Rectal smooth muscle tissue (tissue), 1 donor: Measurements from ENCODE around the gene LMO7.
"Not testable (repeated sequence)": the region's sequence is repeated elsewhere in the genome, so short reads cannot be mapped to it uniquely, and the experiment has no call there.

Experiments
- H3K27ac ChIP-seq: one replicate; pipeline ENCODE4 v1.7.0; 2013; ENCODE audit warnings: low read depth, low read length, inconsistent platforms
- H3K27me3 ChIP-seq: one replicate; pipeline ENCODE4 v1.7.0; 2013; ENCODE audit warnings: low read length; ENCODE audit not compliant: control insufficient read depth, insufficient read depth
- H3K36me3 ChIP-seq: one replicate; pipeline ENCODE4 v1.7.0; 2013; ENCODE audit warnings: low read length; ENCODE audit not compliant: control insufficient read depth, insufficient read depth
- H3K4me1 ChIP-seq: one replicate; pipeline ENCODE4 v1.7.0; 2013; ENCODE audit warnings: low read length; ENCODE audit not compliant: control insufficient read depth, insufficient read depth
- H3K4me3 ChIP-seq: one replicate; pipeline ENCODE4 v1.7.0; 2013; ENCODE audit warnings: low read length
- H3K9ac ChIP-seq: one replicate; pipeline ENCODE4 v1.7.0; 2013; ENCODE audit warnings: low read length

Gene LMO7

DNA sequence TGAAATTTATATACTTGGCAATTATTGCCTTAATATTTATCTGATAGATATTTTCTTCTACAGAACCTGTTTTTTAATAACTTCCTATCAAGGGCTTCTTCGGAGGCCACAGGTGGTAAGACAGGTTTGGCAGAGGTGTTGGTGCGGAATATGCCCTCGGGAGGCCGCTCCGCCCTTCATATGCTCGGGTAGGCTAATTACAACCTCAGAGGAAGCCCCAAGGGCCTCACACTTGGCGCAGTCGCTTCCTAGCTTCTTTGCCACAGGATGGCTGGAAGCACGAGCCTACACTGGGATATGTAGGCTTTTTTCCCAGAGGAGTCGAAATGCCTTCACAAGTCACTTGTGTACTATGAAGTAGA is 68.8 kb downstream of the LMO7 start:
- Histone ChIP-seq H3K9ac (no peak overlapping the region), H3K4me3 (no peak overlapping the region), H3K4me1 (no peaks in the 10 kb centered on the region), H3K27me3 (no peaks in the 10 kb centered on the region), H3K27ac (no peak overlapping the region), H3K36me3 (no peaks in the 10 kb centered on the region)

DNA sequence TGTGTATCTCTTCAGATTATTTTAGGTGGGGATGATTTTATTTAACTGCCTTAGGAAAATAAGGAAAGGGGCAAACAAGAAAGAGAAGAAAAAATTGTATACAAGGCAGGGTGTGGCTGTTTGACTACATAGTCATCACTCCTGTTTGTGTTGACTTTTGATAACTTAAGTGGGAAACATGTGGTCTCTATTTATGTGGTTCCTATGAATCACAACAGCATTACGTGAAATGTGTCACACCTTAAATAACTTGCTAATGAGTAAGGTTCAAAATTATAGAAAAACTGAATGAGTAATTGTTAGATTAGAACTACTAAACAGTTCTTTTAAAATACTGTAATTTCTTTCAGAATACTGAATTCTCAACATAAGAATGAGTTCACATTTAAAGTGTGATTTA is 69.3 kb downstream of the LMO7 start:
- Histone ChIP-seq H3K36me3 (no peaks in the 10 kb centered on the region), H3K27ac (no peak overlapping the region), H3K4me1 (no peaks in the 10 kb centered on the region), H3K4me3 (no peak overlapping the region), H3K9ac (no peak overlapping the region), H3K27me3 (no peaks in the 10 kb centered on the region)

DNA sequence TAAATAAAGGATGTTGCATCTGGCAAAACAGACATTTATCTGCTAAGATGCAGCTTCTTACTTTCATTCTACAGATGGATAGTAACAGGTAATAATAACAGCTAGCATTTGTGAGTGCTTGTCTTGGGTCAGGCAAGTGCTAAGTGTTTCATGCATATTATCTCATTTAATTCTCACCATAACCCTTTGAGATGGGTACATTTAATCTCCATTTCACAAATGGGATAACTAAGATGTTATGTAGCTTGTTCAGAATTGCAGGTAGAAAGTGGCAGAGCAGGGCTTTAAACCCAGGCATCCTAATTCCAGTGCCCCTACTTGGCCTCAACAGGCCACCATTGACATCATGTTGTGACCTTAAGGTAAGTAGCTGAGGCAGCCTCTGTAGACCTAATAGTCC is 69.8 kb downstream of the LMO7 start:
- no peak overlapping the region for H3K9ac ChIP-seq
- no peaks in the 10 kb centered on the region for H3K4me1 ChIP-seq
- H3K4me3 ChIP-seq = no peak overlapping the region
- no peak overlapping the region for H3K27ac ChIP-seq
- no peaks in the 10 kb centered on the region for H3K27me3 ChIP-seq
- H3K36me3 ChIP-seq = no peaks in the 10 kb centered on the region

DNA sequence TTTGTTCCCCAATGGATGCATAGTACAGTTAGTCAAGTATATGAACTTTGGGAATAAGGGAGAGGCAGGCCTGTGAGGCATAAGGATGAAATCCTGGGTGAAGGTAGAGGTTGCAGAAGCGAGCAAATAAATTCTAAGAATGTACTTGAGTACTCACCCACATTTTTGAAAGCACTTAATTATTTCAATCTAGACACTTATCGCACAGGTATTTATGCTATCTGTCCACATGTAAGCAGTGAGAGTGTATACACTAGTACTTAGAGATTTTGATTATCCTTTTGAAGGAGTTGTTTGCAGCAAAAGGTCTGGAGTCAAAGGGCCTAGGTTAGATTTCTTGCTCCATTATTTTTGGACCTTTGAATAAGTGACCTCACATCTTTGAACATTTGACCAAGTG is 77.7 kb downstream of the LMO7 start:
- Histone ChIP-seq H3K9ac (no peak overlapping the region), H3K27me3 (no peaks in the 10 kb centered on the region), H3K36me3 (no peaks in the 10 kb centered on the region), H3K27ac (no peak overlapping the region), H3K4me1 (no peaks in the 10 kb centered on the region), H3K4me3 (no peak overlapping the region)

DNA sequence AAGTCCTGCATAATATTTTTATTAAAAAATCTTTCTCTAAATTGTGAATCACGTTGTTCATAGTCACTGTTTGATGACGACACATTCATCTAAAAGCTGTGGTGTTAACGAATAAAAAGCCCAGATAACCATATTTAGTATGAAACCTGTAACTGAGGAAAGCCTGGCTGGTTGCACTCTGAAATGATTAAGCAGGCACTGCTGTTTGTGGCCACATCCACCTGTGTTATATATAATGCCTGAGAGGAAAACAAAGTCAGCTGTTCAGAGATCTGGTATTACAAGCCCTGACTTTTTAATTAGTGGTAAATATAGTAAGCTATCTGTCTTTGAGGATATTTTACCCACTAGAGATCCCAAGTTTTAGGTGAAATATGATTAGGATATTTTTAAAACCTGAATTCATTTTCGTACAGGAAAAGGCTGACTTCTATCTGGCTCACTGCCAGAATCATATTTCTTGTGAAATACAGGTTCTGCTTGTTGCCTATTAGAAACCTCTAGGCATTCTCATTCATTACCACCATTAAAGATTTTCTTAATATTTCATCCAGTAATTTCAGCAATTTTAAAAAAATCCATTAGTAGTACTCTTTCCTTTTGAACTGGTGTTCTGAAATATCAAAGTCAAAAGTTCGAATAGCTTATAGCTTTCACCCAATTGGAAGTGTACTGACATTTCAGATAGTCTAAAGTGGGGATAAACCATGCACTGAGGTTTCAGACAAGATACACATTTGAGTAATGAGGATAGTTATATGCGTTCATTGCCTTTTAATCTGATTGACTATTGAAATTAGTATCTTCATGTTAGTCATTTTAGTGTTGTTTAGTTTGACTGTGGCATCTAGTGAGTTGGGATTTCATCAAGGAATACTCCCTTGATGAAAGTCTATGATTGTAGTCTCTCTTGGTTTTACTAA is 79.7 kb downstream of the LMO7 start:
- Histone ChIP-seq H3K4me3 (no peak overlapping the region), H3K9ac (no peak overlapping the region), H3K36me3 (no peaks in the 10 kb centered on the region), H3K27me3 (no peaks in the 10 kb centered on the region), H3K4me1 (no peaks in the 10 kb centered on the region), H3K27ac (no peak overlapping the region)

DNA sequence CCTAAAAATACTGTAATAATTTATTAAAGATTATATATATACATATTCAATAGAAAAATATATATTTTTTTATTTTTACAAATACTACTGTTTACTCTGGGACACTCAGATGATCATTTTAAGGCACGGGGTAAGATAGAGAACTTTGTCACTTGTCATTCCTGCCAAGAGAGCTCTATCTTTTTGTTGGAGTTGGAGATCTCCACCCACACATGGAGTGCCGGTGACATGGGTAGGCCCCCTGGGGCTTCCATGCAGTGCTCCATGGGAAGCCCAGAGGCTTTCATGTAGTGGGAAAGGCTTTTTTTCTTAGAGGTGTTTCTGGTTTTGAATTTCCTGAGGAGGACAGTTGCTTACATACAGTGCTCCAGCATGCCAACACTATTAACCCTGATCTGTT is 81.4 kb downstream of the LMO7 start:
- Histone ChIP-seq H3K27ac (no peak overlapping the region), H3K9ac (no peak overlapping the region), H3K27me3 (no peaks in the 10 kb centered on the region), H3K36me3 (no peaks in the 10 kb centered on the region), H3K4me1 (no peaks in the 10 kb centered on the region), H3K4me3 (no peak overlapping the region)

DNA sequence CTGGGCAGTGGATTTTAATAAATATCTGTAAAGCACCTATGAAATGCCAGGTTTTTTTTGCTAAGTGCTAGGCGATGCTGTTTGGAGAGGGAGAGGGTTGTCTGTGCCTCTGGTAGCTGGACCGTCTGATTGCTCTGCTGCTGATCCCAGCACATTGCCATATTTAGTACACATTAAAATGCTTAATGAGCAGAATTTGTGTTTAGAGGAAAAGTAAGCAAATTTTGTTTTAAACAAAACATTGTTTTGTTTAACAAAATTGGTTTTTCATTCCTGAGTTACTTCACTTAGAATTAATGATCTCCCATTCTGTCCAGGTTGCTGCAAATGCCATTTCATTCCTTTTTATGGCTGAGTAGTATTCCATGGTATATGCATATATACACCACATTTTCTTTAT is 85.2 kb downstream of the LMO7 start:
- Histone ChIP-seq H3K4me1 (no peaks in the 10 kb centered on the region), H3K4me3 (no peak overlapping the region), H3K9ac (no peak overlapping the region), H3K27ac (no peak overlapping the region), H3K27me3 (no peaks in the 10 kb centered on the region), H3K36me3 (no peaks in the 10 kb centered on the region)

DNA sequence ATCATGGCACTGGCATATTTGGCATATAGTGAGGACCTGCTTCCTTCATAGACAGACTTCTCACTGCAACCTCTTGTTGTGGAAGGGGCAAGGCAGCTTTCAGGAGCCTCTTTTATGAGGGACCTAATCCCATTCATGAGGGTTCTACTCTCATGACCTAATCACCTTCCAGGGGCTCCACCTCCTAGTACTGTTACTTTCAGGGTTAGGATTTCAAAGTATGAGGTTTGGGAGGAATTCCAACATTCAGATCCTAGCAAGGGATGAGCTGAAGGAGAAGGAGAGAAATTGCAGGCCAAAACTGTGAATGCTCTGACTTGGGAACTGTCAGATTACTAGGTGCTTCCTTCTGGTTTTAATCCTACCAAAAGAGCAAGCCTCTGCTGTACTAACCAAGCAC is 87.8 kb downstream of the LMO7 start:
- no peaks in the 10 kb centered on the region for H3K27me3 ChIP-seq
- H3K9ac ChIP-seq = no peak overlapping the region
- no peak overlapping the region for H3K4me3 ChIP-seq
- H3K27ac ChIP-seq = no peak overlapping the region
- no peaks in the 10 kb centered on the region for H3K4me1 ChIP-seq
- H3K36me3 ChIP-seq = no peaks in the 10 kb centered on the region

DNA sequence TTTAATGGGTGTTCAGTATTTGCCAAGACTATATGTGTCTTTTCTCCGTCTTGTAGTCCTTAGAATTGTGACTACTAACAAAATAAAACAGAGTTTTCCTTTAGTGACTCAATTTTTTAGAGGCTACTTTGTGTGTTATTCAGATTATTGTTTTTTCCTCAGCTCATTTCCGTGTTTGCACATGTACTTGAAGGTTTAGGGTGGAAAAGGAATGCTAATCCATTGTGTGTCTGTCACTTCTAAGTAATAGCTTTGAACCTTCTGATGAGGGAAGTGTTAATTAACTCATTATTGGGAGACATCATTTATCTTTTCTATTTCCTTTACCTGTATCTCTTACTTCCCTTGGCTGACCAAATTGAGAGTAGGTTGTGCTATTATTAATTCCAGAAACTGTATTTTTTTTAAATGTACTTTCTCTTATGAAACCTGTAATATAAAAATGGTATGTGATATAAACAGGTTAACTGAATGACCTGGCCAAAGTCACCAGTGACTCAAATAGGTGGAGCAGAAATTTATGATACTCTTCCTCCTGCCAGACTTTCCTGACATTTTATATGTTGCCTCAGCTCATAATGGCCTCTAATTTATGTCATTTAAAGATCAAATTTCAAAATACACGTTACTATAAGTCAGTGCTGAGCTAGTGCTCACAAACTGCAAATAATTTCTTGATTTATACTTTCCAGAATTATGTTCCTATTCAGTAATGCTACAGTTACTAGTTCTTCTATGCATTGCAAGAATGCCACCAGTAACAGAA is 88.8 kb downstream of the LMO7 start:
- H3K4me1 ChIP-seq = no peaks in the 10 kb centered on the region
- no peaks in the 10 kb centered on the region for H3K36me3 ChIP-seq
- no peak overlapping the region for H3K4me3 ChIP-seq
- no peak overlapping the region for H3K27ac ChIP-seq
- H3K27me3 ChIP-seq = no peaks in the 10 kb centered on the region
- H3K9ac ChIP-seq = no peak overlapping the region

DNA sequence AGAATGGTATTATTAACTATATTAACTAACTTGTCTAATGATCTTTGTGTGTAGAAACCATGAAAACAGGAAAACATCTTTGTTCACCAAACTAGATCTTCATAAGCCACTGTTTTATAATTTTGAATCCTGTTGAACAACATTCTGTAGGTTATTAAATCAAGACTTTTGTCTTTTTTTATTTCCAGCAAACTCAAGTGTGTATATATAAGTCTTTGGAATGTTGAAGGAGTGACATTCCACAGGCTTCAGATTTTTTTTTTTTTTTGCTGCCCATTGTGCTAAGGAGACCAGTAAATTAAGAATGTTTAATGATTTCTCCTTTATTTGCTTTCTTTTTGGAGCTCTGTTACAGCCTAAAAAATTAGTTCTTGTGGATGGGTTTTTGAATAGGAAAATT is 89.6 kb downstream of the LMO7 start:
- no peak overlapping the region for H3K4me3 ChIP-seq
- no peaks in the 10 kb centered on the region for H3K4me1 ChIP-seq
- no peak overlapping the region for H3K9ac ChIP-seq
- H3K36me3 ChIP-seq = no peaks in the 10 kb centered on the region
- no peak overlapping the region for H3K27ac ChIP-seq
- no peaks in the 10 kb centered on the region for H3K27me3 ChIP-seq

DNA sequence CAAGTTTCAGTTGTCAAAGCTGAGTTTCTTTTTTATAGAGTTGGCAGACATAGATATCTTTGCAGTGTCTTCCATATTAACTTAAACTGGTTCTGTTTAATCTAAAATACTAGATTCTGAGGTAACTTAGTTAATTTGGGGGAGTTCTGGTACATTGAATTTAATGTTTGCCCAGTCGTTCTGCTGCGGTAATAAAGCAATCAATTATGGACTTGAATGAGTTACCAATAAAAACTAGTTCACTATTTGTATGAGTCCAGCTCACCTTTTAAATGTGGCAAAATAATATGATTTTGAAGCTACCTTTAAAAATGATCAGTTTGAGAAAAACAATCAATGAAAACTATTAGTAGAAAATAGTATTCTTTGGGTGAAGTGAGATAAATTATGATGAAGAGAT is 90.2 kb downstream of the LMO7 start:
- Histone ChIP-seq H3K4me3 (no peak overlapping the region), H3K4me1 (no peaks in the 10 kb centered on the region), H3K27me3 (no peaks in the 10 kb centered on the region), H3K9ac (no peak overlapping the region), H3K27ac (no peak overlapping the region), H3K36me3 (no peaks in the 10 kb centered on the region)

DNA sequence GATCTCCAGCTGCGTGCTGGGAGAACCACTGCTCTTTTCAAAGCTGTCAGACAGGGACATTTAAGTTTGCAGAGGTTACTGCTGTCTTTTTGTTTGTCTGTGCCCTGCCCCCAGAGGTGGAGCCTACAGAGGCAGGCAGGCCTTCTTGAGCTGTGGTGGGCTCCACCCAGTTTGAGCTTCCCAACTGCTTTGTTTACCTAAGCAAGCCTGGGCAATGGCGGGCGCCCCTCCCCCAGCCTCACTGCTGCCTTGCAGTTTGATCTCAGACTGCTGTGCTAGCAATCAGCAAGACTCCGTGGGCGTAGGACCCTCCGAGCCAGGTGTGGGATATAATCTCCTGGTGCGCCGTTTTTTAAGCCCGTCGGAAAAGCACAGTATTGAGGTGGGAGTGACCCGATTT is 97.0 kb downstream of the LMO7 start:
- H3K36me3 ChIP-seq, H3K27ac ChIP-seq, H3K4me1 ChIP-seq, H3K27me3 ChIP-seq, H3K4me3 ChIP-seq, H3K9ac ChIP-seq: not testable (repeated sequence)

DNA sequence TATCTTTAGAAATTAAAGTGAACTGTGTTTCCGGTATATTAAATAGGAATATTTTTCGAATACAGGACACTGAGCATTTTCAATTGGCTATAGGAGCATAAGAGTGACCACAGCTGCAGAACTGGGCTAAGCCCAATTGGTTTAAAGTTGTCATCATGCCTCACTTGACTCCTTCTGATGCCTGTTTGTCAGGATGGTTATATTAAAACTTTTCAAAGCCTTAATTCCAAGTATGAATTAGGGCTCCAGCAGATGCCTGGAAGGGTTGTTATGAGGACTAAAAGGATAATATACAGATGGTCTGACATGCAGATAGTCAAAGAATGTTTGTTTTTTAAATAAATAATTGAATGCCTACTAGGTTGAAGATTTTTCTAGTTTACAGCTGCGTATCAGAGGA is 100.0 kb downstream of the LMO7 start:
- Histone ChIP-seq H3K36me3 (no peaks in the 10 kb centered on the region), H3K27me3 (no peaks in the 10 kb centered on the region), H3K4me3 (no peak overlapping the region), H3K4me1 (no peaks in the 10 kb centered on the region), H3K27ac (no peak overlapping the region), H3K9ac (no peak overlapping the region)
